Measurements from ENCODE around the gene ZNF746. TPM values are rescaled to one million over a fixed set of nuclear protein-coding genes. Genes with fewer than 3 reads are reported as not detected.

ZNF746 gene
- total and polyA plus RNA-seq, 9 of the 15 experiments (the other 6 are each of a cell fraction or from before 2014, with no cell fraction given): 1.7 to 31.6 (median 13.3) TPM

- TF ChIP-seq PATZ1 (CRISPR knock-in tag; IDR thresholded peaks at IDR 0.05; ENCODE audit: borderline replicate concordance) (no peak), SRSF7 (optimal IDR thresholded peaks at IDR 0.05; ENCODE audit: low read depth, low read length) (no peak), CBX2 (IDR thresholded peaks at IDR 0.05; ENCODE audit: insufficient read depth, low read length, poor library complexity, severe bottlenecking) (no peak), DPF2 (IDR thresholded peaks at IDR 0.05) (no peak), NFE2L1 (tag; IDR thresholded peaks at IDR 0.05; ENCODE audit: borderline replicate concordance, low read depth) (no peak), ZBTB7A (IDR thresholded peaks at IDR 0.05; ENCODE audit: borderline replicate concordance, control insufficient read depth, low read depth, low read length) (peak; percentile 99), RCOR1 (IDR thresholded peaks at IDR 0.05; ENCODE audit: borderline replicate concordance in 1 of 2, low read depth in 2 of 2, low read length in 2 of 2) (peak in 1 of 2 experiments; percentile 81; a peak in 2 of 4 replicates), ZNF197 (CRISPR knock-in tag; IDR thresholded peaks at IDR 0.05; ENCODE audit: low read depth) (0 out of 2 replicates have a peak, but pooled peaks have one; percentile 86), FOS (IDR thresholded peaks at IDR 0.05; ENCODE audit: extremely low read depth, insufficient read length) (no peak), ZNF263 (CRISPR knock-in tag; IDR thresholded peaks at IDR 0.05; ENCODE audit: borderline replicate concordance) (no peak), U2AF2 (optimal IDR thresholded peaks at IDR 0.05; ENCODE audit: low read depth, low read length) (no peak)
- TF ChIP-seq, protein P1, sequence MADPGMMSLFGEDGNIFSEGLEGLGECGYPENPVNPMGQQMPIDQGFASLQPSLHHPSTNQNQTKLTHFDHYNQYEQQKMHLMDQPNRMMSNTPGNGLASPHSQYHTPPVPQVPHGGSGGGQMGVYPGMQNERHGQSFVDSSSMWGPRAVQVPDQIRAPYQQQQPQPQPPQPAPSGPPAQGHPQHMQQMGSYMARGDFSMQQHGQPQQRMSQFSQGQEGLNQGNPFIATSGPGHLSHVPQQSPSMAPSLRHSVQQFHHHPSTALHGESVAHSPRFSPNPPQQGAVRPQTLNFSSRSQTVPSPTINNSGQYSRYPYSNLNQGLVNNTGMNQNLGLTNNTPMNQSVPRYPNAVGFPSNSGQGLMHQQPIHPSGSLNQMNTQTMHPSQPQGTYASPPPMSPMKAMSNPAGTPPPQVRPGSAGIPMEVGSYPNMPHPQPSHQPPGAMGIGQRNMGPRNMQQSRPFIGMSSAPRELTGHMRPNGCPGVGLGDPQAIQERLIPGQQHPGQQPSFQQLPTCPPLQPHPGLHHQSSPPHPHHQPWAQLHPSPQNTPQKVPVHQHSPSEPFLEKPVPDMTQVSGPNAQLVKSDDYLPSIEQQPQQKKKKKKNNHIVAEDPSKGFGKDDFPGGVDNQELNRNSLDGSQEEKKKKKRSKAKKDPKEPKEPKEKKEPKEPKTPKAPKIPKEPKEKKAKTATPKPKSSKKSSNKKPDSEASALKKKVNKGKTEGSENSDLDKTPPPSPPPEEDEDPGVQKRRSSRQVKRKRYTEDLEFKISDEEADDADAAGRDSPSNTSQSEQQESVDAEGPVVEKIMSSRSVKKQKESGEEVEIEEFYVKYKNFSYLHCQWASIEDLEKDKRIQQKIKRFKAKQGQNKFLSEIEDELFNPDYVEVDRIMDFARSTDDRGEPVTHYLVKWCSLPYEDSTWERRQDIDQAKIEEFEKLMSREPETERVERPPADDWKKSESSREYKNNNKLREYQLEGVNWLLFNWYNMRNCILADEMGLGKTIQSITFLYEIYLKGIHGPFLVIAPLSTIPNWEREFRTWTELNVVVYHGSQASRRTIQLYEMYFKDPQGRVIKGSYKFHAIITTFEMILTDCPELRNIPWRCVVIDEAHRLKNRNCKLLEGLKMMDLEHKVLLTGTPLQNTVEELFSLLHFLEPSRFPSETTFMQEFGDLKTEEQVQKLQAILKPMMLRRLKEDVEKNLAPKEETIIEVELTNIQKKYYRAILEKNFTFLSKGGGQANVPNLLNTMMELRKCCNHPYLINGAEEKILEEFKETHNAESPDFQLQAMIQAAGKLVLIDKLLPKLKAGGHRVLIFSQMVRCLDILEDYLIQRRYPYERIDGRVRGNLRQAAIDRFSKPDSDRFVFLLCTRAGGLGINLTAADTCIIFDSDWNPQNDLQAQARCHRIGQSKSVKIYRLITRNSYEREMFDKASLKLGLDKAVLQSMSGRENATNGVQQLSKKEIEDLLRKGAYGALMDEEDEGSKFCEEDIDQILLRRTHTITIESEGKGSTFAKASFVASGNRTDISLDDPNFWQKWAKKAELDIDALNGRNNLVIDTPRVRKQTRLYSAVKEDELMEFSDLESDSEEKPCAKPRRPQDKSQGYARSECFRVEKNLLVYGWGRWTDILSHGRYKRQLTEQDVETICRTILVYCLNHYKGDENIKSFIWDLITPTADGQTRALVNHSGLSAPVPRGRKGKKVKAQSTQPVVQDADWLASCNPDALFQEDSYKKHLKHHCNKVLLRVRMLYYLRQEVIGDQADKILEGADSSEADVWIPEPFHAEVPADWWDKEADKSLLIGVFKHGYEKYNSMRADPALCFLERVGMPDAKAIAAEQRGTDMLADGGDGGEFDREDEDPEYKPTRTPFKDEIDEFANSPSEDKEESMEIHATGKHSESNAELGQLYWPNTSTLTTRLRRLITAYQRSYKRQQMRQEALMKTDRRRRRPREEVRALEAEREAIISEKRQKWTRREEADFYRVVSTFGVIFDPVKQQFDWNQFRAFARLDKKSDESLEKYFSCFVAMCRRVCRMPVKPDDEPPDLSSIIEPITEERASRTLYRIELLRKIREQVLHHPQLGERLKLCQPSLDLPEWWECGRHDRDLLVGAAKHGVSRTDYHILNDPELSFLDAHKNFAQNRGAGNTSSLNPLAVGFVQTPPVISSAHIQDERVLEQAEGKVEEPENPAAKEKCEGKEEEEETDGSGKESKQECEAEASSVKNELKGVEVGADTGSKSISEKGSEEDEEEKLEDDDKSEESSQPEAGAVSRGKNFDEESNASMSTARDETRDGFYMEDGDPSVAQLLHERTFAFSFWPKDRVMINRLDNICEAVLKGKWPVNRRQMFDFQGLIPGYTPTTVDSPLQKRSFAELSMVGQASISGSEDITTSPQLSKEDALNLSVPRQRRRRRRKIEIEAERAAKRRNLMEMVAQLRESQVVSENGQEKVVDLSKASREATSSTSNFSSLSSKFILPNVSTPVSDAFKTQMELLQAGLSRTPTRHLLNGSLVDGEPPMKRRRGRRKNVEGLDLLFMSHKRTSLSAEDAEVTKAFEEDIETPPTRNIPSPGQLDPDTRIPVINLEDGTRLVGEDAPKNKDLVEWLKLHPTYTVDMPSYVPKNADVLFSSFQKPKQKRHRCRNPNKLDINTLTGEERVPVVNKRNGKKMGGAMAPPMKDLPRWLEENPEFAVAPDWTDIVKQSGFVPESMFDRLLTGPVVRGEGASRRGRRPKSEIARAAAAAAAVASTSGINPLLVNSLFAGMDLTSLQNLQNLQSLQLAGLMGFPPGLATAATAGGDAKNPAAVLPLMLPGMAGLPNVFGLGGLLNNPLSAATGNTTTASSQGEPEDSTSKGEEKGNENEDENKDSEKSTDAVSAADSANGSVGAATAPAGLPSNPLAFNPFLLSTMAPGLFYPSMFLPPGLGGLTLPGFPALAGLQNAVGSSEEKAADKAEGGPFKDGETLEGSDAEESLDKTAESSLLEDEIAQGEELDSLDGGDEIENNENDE (IDR thresholded peaks at IDR 0.05; ENCODE audit: low read depth, low read length): no peak
Observed at GRCh38 chr7:149497467-149498261, at the start of gene ZNF746 (continued).

Data from K562 (cell line).